ENCODE data around the gene TMEM129.

Gene TMEM129

GRCh38 chr4:1720163-1720983 lies 750 bp downstream of the TMEM129 start (continued):
- no peak for TF ChIP-seq ZNF311 (tag by site-specific recombination; IDR thresholded peaks at IDR 0.05; ENCODE audit: borderline replicate concordance)
- no peak for TF ChIP-seq ZNF549 (tag by site-specific recombination; IDR thresholded peaks at IDR 0.05)
- TF ChIP-seq ZNF19 (tag by site-specific recombination; IDR thresholded peaks at IDR 0.05; ENCODE audit: low read depth) = no peak
- no peak for TF ChIP-seq ATF2 (tag by site-specific recombination; IDR thresholded peaks at IDR 0.05; ENCODE audit: low read depth)
- TF ChIP-seq ZNF23 (tag by site-specific recombination; IDR thresholded peaks at IDR 0.05; ENCODE audit: borderline replicate concordance) = no peak
- TF ChIP-seq TRIM28 (IDR thresholded peaks at IDR 0.05; ENCODE audit: borderline replicate concordance, low read length) = no peak
- TF ChIP-seq ZNF354C (tag by site-specific recombination; IDR thresholded peaks at IDR 0.05; ENCODE audit: borderline replicate concordance, low read depth) = no peak
- TF ChIP-seq, protein P1, sequence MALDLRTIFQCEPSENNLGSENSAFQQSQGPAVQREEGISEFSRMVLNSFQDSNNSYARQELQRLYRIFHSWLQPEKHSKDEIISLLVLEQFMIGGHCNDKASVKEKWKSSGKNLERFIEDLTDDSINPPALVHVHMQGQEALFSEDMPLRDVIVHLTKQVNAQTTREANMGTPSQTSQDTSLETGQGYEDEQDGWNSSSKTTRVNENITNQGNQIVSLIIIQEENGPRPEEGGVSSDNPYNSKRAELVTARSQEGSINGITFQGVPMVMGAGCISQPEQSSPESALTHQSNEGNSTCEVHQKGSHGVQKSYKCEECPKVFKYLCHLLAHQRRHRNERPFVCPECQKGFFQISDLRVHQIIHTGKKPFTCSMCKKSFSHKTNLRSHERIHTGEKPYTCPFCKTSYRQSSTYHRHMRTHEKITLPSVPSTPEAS (tag by site-specific recombination; IDR thresholded peaks at IDR 0.05) = no peak
- TF ChIP-seq ZFHX2 (tag by site-specific recombination; conservative IDR thresholded peaks at IDR 0.05) = peak; percentile 45
- no peak for TF ChIP-seq ZNF132 (tag by site-specific recombination; IDR thresholded peaks at IDR 0.05; ENCODE audit: borderline replicate concordance)
- no peak for TF ChIP-seq ZNF580 (tag by site-specific recombination; IDR thresholded peaks at IDR 0.05)
- TF ChIP-seq ZBTB6 (tag by site-specific recombination; IDR thresholded peaks at IDR 0.05) = no peak
- TF ChIP-seq ZNF335 (tag by site-specific recombination; conservative IDR thresholded peaks at IDR 0.05) = peak; percentile 98
- no peak for TF ChIP-seq ZNF792 (tag by site-specific recombination; IDR thresholded peaks at IDR 0.05)
- no peak for TF ChIP-seq ZNF701 (tag by site-specific recombination; IDR thresholded peaks at IDR 0.05)
- no peak for TF ChIP-seq ZNF10 (tag by site-specific recombination; IDR thresholded peaks at IDR 0.05)
- no peak; the same call in 1 of the 2 replicates for TF ChIP-seq FEZF1 (tag by site-specific recombination; IDR thresholded peaks at IDR 0.05)
- TF ChIP-seq ZBTB11 (tag by site-specific recombination; conservative IDR thresholded peaks at IDR 0.05; ENCODE audit: low read depth) = peak; percentile 40; the same call in 1 of the 2 replicates
- peak; percentile 84 for TF ChIP-seq ZNF600 (tag by site-specific recombination; IDR thresholded peaks at IDR 0.05)
- TF ChIP-seq, protein P2, sequence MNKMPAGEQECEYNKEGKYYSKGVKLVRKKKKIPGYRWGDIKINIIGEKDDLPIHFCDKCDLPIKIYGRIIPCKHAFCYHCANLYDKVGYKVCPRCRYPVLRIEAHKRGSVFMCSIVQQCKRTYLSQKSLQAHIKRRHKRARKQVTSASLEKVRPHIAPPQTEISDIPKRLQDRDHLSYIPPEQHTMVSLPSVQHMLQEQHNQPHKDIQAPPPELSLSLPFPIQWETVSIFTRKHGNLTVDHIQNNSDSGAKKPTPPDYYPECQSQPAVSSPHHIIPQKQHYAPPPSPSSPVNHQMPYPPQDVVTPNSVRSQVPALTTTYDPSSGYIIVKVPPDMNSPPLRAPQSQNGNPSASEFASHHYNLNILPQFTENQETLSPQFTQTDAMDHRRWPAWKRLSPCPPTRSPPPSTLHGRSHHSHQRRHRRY (tag by site-specific recombination; IDR thresholded peaks at IDR 0.05) = no peak
- 0 out of 2 replicates have a peak, but pooled peaks have one; percentile 28 for TF ChIP-seq KLF16 (tag by site-specific recombination; IDR thresholded peaks at IDR 0.05)
- TF ChIP-seq ZNF404 (tag by site-specific recombination; IDR thresholded peaks at IDR 0.05) = no peak
- TF ChIP-seq SP7 (tag by site-specific recombination; IDR thresholded peaks at IDR 0.05) = no peak
- no peak for TF ChIP-seq MYNN (tag by site-specific recombination; IDR thresholded peaks at IDR 0.05; ENCODE audit: borderline replicate concordance)
- no peak for TF ChIP-seq ZBTB1 (tag by site-specific recombination; IDR thresholded peaks at IDR 0.05)
- no peak for TF ChIP-seq ZNF274 (IDR thresholded peaks at IDR 0.05; ENCODE audit: low read length)
- TF ChIP-seq ZNF274 (tag by site-specific recombination; IDR thresholded peaks at IDR 0.05; ENCODE audit: borderline replicate concordance) = no peak
- no peak for TF ChIP-seq SETDB1 (IDR thresholded peaks at IDR 0.05; ENCODE audit: insufficient read length, low read length)
- no peak for TF ChIP-seq GLI4 (tag by site-specific recombination; IDR thresholded peaks at IDR 0.05)
- TF ChIP-seq, protein P3, sequence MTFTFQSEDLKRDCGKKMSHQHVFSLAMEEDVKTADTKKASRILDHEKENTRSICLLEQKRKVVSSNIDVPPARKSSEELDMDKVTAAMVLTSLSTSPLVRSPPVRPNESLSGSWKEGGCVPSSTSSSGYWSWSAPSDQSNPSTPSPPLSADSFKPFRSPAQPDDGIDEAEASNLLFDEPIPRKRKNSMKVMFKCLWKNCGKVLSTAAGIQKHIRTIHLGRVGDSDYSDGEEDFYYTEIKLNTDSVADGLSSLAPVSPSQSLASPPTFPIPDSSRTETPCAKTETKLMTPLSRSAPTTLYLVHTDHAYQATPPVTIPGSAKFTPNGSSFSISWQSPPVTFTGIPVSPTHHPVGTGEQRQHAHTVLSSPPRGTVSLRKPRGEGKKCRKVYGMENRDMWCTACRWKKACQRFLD (tag by site-specific recombination; IDR thresholded peaks at IDR 0.05) = no peak
- TF ChIP-seq ZNF302 (tag by site-specific recombination; IDR thresholded peaks at IDR 0.05; ENCODE audit: low read depth) = no peak
